HG02973 (cell line): ENCODE measurements around the gene CCT2.
A peak's percentile ranks its signal among the peaks of the same experiment; 100 is the strongest.

Experiments
- ATAC-seq: cut with Tn5 transposase; IDR thresholded peaks from one replicate; pipeline ENCODE4 v1.9.1; 2021; ENCODE audit warnings: moderate library complexity; ENCODE audit not compliant: unreplicated experiment

Gene CCT2

DNA sequence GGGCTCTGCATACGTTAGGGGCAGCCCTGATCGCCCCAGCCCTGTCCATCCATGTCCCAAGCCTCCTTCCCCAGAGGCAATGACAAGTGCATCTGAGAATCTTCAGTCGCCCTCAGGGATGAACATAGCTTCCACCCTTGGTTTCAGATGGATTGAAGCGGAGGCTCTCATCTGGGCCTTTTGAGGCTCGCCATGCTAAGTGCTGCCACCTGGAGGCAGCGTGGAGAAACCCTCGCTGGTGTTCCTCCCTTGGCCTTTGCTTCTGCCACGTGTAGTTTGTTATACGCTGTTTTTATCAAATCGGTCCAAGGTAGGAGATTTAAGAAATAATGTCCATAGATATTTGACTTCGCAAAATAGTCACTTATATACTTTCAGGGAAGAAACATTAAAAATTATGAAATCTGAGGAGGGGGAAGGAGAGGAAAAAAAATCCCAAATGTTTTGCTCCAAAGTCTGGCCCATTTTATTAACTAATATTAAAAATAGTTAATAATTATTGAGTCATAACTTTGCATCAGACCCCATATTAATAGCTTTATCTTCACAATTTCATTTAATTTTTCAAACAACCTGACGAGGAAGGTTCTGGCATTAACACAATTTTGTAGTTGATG, 54.2 kb downstream of the CCT2 start:
- peak; percentile 85 for ATAC-seq

DNA sequence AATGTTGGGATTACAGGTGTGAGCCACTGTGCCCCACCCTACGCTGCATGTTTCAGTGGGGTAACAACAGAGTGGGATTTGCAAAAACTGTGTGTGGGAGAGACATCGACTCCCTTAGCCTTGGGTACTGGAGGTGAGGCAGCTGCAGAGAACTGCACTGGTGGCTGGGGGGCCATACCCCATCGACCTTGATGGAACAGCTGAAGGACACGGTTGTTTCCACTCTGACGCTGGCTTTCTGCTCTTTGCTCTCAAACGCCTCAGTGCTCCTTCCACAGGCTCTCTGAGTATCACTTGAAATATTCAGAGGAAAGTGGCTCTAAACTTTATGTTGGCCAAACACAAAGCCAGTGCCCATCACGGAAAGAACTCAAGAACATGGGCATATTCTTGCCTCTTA, 56.3 kb downstream of the CCT2 start:
- ATAC-seq: no peak

DNA sequence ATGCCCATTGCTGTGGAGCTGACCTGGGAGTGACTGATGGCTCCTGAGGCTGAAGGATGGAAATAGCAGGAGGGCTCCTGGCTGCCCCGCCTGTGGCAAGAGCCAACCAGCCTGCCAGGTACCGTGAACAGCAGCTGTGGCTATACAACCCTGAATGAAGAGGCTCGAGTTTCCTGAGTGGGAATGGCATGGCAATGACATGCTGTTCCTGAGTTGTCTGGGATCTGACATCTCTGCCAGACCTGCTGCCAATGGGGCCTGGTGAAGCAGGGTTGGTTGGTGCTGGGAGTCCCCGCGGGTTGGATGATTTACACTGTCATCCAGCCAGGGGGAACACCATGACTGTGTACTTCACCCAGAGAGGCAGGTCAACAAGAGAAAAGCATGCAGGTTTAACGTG, 57.3 kb downstream of the CCT2 start:
- no peak for ATAC-seq

DNA sequence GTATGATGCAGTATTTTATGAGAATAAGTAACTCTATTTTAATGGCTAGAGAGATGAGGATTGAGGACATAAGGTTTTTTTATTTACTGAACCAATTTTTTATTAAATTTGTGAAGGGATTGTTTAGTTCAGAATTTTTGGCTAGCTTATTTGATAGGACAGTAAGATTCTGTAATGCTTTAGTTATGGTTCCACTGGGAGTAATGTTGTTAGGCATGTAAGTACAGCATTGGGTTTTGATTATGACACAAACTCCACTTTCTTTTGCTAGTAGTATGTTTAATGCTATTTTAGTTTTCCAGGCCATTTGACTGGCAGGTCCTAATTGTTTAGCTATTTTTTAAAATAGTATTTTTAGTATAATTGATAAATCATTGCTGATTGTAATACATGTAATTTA, 59.3 kb downstream of the CCT2 start:
- ATAC-seq: no peak

DNA sequence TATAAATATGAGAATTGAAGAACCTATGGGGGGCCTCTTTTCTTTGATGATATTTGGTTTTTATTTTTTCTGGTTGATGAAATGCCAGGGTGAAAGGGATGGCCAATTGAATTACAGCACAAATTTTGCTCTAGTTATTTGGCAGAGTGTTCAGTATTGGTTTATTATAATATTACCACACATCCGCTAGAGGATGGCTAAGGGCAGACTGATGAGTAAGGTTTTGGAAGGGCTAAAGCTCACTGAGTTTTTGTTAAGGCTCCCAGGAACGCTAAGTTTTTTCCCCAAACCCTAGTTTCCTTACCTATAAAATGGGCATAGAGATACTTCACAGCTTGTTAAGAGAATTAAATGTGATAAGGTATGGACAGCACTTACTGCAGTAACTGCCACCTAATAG, 59.8 kb downstream of the CCT2 start:
- no peak for ATAC-seq

DNA sequence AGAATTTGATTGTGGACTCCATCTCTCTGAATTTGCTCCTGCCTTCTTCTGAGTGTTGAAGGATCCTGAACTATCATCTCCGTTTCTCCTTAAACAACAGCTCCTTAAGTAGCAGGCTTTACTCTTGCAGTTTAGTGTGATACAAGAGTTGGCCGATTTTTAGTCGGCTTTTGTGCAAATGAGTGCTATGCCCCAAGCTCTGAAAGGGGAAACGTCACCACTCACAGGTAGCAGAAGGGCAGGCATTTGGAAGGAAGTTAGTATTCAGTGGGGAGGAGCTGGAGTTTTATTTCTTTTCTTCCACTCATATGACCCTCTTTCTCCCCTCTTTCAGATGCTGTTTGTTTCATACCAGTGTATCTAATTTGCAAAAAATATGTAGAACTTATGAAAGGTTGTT, 61.9 kb downstream of the CCT2 start:
- no peak for ATAC-seq

DNA sequence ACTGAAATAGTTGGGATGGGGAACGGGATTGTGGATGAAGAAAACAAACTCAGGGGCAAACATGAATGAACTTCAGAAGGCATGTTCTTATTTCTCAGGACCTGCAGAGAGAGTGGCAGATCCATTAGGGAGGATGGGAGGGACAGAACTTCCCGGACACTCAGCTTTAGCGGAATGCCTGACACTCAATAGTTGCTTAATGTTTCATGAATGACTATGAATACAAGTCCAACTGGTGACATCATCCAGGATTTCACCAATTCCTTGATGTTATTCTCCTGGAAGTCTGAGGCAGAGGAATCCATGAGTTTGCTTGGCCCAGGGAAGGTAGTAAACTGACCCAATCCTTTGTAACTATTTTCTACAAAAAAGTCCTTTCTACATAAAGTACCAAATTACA, 63.2 kb downstream of the CCT2 start:
- ATAC-seq: no peak

DNA sequence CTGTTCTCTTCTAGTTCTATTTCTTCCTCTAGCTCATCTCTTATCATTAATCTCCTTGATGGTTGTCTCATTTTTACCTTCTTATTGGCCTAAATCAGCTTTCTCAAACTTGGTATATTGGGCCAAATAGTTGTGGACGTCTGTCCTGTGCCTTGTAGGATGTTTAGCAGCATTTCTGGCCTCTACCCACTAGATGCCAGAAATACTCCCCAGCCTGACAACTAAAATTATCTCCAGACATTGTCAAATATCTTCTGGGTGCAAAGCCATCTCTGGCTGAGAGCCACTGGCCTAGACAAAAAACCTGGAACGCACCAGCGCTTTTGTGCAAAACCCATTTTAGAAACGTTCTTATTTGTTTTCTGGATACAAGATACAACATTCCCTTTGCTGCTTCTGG, 64.3 kb downstream of the CCT2 start:
- ATAC-seq: no peak
